Trophoblast cell (in vitro differentiated cells and primary cell): ENCODE data around the gene ELOVL4.

Experiments
- DNase-seq, 2 donors: peaks; one replicate each; pipeline ENCODE4 v3.0.0-alpha.2; 2016
- H2AFZ ChIP-seq: 2 replicates; pipeline ENCODE4 v1.6.1; 2013; ENCODE audit warnings: low read length, moderate library complexity, mild to moderate bottlenecking; ENCODE audit not compliant: insufficient read depth, poor library complexity
- H2AK5ac ChIP-seq: 2 replicates; pipeline ENCODE4 v1.6.1; 2013; ENCODE audit warnings: mild to moderate bottlenecking, low read length
- H2BK120ac ChIP-seq: 2 replicates; pipeline ENCODE4 v1.6.1; 2013; ENCODE audit warnings: low read length, mild to moderate bottlenecking, moderate library complexity; ENCODE audit not compliant: insufficient read depth, poor library complexity
- H2BK12ac ChIP-seq: 2 replicates; pipeline ENCODE4 v1.6.1; 2013; ENCODE audit warnings: mild to moderate bottlenecking, low read length, moderate library complexity
- H2BK5ac ChIP-seq: 2 replicates; pipeline ENCODE4 v1.6.1; 2013; ENCODE audit warnings: low read length, low read depth, moderate library complexity, mild to moderate bottlenecking; ENCODE audit not compliant: poor library complexity
- H3K14ac ChIP-seq: 2 replicates; pipeline ENCODE4 v1.6.1; 2013; ENCODE audit warnings: mild to moderate bottlenecking, low read length
- H3K18ac ChIP-seq: 2 replicates; pipeline ENCODE4 v1.6.1; 2013; ENCODE audit warnings: mild to moderate bottlenecking, low read length
- H3K23ac ChIP-seq: 2 replicates; pipeline ENCODE4 v1.6.1; 2013; ENCODE audit warnings: low read length
- H3K27ac ChIP-seq: 2 replicates; pipeline ENCODE4 v1.5.1; 2013; ENCODE audit warnings: low read depth, mild to moderate bottlenecking, inconsistent platforms, low read length, moderate library complexity
- H3K27me3 ChIP-seq: 2 replicates; pipeline ENCODE4 v1.6.1; 2013; ENCODE audit warnings: inconsistent platforms, mild to moderate bottlenecking, low read length, moderate library complexity; ENCODE audit not compliant: insufficient read depth
- H3K36me3 ChIP-seq, 2 experiments: 1 replicate in 1 of 2; 2 replicates in 1 of 2; pipeline ENCODE4 v1.6.1; 2013; ENCODE audit warnings: low read length in 2 of 2, mild to moderate bottlenecking in 2 of 2, moderate library complexity in 1 of 2; ENCODE audit not compliant: insufficient read depth in 2 of 2, control insufficient read depth in 1 of 2
- H3K4ac ChIP-seq: 2 replicates; pipeline ENCODE4 v1.6.1; 2013; ENCODE audit warnings: low read depth, mild to moderate bottlenecking, low read length, moderate library complexity
- H3K4me1 ChIP-seq, 2 experiments: 1 replicate in 1 of 2; 2 replicates in 1 of 2; pipeline ENCODE4 v1.6.1; 2013; ENCODE audit warnings: low read length in 2 of 2, mild to moderate bottlenecking in 2 of 2, moderate library complexity in 1 of 2; ENCODE audit not compliant: insufficient read depth in 2 of 2, control insufficient read depth in 1 of 2
- H3K4me2 ChIP-seq: 2 replicates; pipeline ENCODE4 v1.6.1; 2013; ENCODE audit warnings: inconsistent platforms, mild to moderate bottlenecking, low read length, moderate library complexity
- H3K4me3 ChIP-seq: 2 replicates; pipeline ENCODE4 v1.5.1; 2013; ENCODE audit warnings: mild to moderate bottlenecking, low read depth, low read length, inconsistent platforms
- H3K79me1 ChIP-seq: one replicate; pipeline ENCODE4 v1.6.1; 2013; ENCODE audit warnings: low read length
- H3K79me2 ChIP-seq: 2 replicates; pipeline ENCODE4 v1.6.1; 2013; ENCODE audit warnings: low read length, mild to moderate bottlenecking; ENCODE audit not compliant: control insufficient read depth, insufficient read depth, poor library complexity
- H3K9ac ChIP-seq: 2 replicates; pipeline ENCODE4 v1.6.1; 2013; ENCODE audit warnings: mild to moderate bottlenecking, low read length
- H3K9me3 ChIP-seq: 2 replicates; pipeline ENCODE4 v1.6.1; 2013; ENCODE audit warnings: low read depth, mild to moderate bottlenecking, control low read depth, inconsistent platforms, low read length; ENCODE audit not compliant: insufficient read depth
- H4K12ac ChIP-seq: 2 replicates; pipeline ENCODE4 v1.6.1; 2013; ENCODE audit warnings: low read depth, mild to moderate bottlenecking, low read length, moderate library complexity
- H4K8ac ChIP-seq: 2 replicates; pipeline ENCODE4 v1.6.1; 2013; ENCODE audit warnings: low read depth, mild to moderate bottlenecking, low read length, moderate library complexity
- H4K91ac ChIP-seq: one replicate; pipeline ENCODE4 v1.6.1; 2013; ENCODE audit warnings: low read depth, mild to moderate bottlenecking, low read length, moderate library complexity
- WGBS: extraction: QIAGEN DNeasy Blood & Tissue Kit; methylation state at CpG from one replicate; pipeline ENCODE4 v1.1.7; 2013; ENCODE audit warnings: missing lambda C conversion rate; ENCODE audit not compliant: insufficient read length, insufficient coverage; ENCODE audit errors: extremely low coverage; 5-methylcytosine and 5-hydroxymethylcytosine counted together

The ELOVL4 gene

GRCh38 chr6:79946272-79947190, 822 bp downstream of the ELOVL4 start:
- Histone ChIP-seq H2BK120ac (no peak overlapping the region), H3K79me2 (peaks cover 3% of the 10 kb centered on the region), H3K27me3 (no peaks in the 10 kb centered on the region), H3K23ac (no peak overlapping the region), H4K8ac (peak overlapping the region; percentile 41), H3K4me1 (peaks cover 5 to 10% of the 10 kb centered on the region in 2 experiments), H2BK5ac (no peak overlapping the region), H3K36me3 (no peaks in the 10 kb centered on the region), H3K14ac (peak overlapping the region; percentile 30), H3K18ac (no peak overlapping the region), H3K27ac (no peak overlapping the region), H4K91ac (no peak overlapping the region), H3K9ac (no peak overlapping the region), H2AK5ac (no peak overlapping the region), H3K4ac (no peak overlapping the region), H3K4me3 (peak overlapping the region; percentile 78), H3K9me3 (no peaks in the 10 kb centered on the region), H3K4me2 (peak overlapping the region; percentile 73), H3K79me1 (peaks cover 3% of the 10 kb centered on the region), H4K12ac (peak overlapping the region; percentile 21), H2AFZ (peak overlapping the region; percentile 44), H2BK12ac (no peak overlapping the region)
- no CpG with 5 or more reads among the region's 38 CpGs for WGBS
- DNase-seq, result peak in 1 of 2 donors; percentile 7

GRCh38 chr6:79943133-79943532, 4.2 kb downstream of the ELOVL4 start:
- Histone ChIP-seq H3K4me1 (peaks cover 7 to 12% of the 10 kb centered on the region in 2 experiments), H3K14ac (no peak overlapping the region), H3K4me3 (no peak overlapping the region), H3K79me1 (peaks cover 3% of the 10 kb centered on the region), H3K9ac (no peak overlapping the region), H4K91ac (no peak overlapping the region), H4K8ac (no peak overlapping the region), H2BK12ac (no peak overlapping the region), H4K12ac (no peak overlapping the region), H3K36me3 (no peaks in the 10 kb centered on the region), H2BK120ac (no peak overlapping the region), H3K9me3 (no peaks in the 10 kb centered on the region), H3K27me3 (no peaks in the 10 kb centered on the region), H2AK5ac (no peak overlapping the region), H2BK5ac (no peak overlapping the region), H3K4ac (no peak overlapping the region), H3K79me2 (peaks cover 3% of the 10 kb centered on the region), H3K4me2 (no peak overlapping the region), H3K23ac (no peak overlapping the region), H2AFZ (no peak overlapping the region), H3K18ac (no peak overlapping the region), H3K27ac (no peak overlapping the region)
- WGBS, result no CpG with 5 or more reads among the region's 1 CpG
- DNase-seq, result no peak

- Histone ChIP-seq H3K14ac (no peak overlapping the region), H3K23ac (no peak overlapping the region), H2BK5ac (no peak overlapping the region), H3K36me3 (no peaks in the 10 kb centered on the region), H3K27me3 (no peaks in the 10 kb centered on the region), H2AFZ (no peak overlapping the region), H2BK120ac (no peak overlapping the region), H4K12ac (no peak overlapping the region), H3K4ac (no peak overlapping the region), H3K79me2 (no peaks in the 10 kb centered on the region), H3K4me1 (peaks cover 4 to 9% of the 10 kb centered on the region in 2 experiments), H4K8ac (no peak overlapping the region), H3K18ac (no peak overlapping the region), H3K9me3 (no peaks in the 10 kb centered on the region), H3K79me1 (no peaks in the 10 kb centered on the region), H4K91ac (no peak overlapping the region), H3K27ac (no peak overlapping the region), H2BK12ac (no peak overlapping the region), H3K4me2 (no peak overlapping the region), H3K4me3 (no peak overlapping the region), H2AK5ac (no peak overlapping the region), H3K9ac (no peak overlapping the region)
- no CpG with 5 or more reads among the region's 5 CpGs for WGBS
- no peak for DNase-seq
Observed at GRCh38 chr6:79941489-79942151, 5.7 kb downstream of the ELOVL4 start.

DNA sequence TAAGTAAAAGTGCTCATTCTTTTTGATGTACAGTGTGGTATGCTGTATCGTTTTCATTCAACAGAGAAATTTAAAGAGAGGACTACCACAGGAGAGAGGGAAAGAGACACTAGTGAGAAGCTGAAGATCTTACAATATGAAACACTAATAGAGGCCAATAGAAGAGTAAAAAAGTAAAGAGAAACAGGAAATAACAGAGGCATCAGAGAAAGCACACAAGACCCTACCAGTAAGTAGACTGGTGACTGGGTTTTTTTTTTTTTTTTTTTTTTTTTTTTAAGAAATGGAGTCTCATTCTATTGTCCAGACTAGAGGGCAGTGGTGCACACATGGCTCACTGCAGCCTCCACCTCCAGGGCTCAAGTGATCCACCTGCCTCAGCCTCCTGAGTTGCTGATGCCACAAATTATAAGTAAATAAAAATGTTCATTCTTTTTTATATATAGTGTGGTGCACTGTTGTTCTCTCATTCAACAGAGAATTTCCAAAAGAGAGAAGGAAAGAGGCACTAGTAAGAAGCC, 18.8 kb downstream of the ELOVL4 start:
- H3K79me2 ChIP-seq, result no peaks in the 10 kb centered on the region
- H2BK5ac ChIP-seq, result no peak overlapping the region
- H4K12ac ChIP-seq, result no peak overlapping the region
- no peak overlapping the region for H3K9ac ChIP-seq
- H3K9me3 ChIP-seq, result no peaks in the 10 kb centered on the region
- WGBS, result no CpG with 5 or more reads among the region's 1 CpG
- no peak overlapping the region for H4K8ac ChIP-seq
- H3K23ac ChIP-seq, result no peak overlapping the region
- no peak overlapping the region for H2BK120ac ChIP-seq
- no peak overlapping the region for H3K27ac ChIP-seq
- H2AFZ ChIP-seq, result no peak overlapping the region
- no peak overlapping the region for H3K4me2 ChIP-seq
- H3K4ac ChIP-seq, result no peak overlapping the region
- H3K18ac ChIP-seq, result no peak overlapping the region
- H3K4me3 ChIP-seq, result no peak overlapping the region
- H4K91ac ChIP-seq, result no peak overlapping the region
- no peaks in the 10 kb centered on the region for H3K79me1 ChIP-seq
- no peak overlapping the region for H3K14ac ChIP-seq
- H2BK12ac ChIP-seq, result no peak overlapping the region
- peaks cover 0 to 2% of the 10 kb centered on the region in 2 experiments for H3K36me3 ChIP-seq
- H2AK5ac ChIP-seq, result no peak overlapping the region
- H3K4me1 ChIP-seq, result no peaks in the 10 kb centered on the region
- H3K27me3 ChIP-seq, result no peaks in the 10 kb centered on the region
- DNase-seq, result no peak
